ENCODE data around the gene INPP4B.

Gene INPP4B

DNA sequence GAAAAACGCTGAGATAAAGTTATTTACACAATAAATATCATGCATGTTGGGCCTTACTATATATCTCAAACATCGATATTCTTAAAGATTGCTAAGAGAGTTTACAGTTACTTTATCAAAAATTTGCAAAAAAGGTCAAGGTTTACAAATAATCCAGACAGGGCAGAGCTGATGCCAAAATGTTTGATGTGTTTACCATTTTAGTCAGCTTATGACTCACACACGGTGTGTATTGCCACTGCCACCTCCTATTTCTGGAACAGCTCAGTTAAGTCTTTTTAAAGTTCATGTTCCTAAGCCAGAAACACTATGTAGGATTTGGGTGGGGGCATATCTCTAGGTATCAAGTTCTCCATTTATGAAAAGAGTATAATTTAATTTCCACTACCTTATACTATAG is 580.6 kb downstream of the INPP4B start:
- TF ChIP-seq, protein P1, sequence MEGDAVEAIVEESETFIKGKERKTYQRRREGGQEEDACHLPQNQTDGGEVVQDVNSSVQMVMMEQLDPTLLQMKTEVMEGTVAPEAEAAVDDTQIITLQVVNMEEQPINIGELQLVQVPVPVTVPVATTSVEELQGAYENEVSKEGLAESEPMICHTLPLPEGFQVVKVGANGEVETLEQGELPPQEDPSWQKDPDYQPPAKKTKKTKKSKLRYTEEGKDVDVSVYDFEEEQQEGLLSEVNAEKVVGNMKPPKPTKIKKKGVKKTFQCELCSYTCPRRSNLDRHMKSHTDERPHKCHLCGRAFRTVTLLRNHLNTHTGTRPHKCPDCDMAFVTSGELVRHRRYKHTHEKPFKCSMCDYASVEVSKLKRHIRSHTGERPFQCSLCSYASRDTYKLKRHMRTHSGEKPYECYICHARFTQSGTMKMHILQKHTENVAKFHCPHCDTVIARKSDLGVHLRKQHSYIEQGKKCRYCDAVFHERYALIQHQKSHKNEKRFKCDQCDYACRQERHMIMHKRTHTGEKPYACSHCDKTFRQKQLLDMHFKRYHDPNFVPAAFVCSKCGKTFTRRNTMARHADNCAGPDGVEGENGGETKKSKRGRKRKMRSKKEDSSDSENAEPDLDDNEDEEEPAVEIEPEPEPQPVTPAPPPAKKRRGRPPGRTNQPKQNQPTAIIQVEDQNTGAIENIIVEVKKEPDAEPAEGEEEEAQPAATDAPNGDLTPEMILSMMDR (IDR thresholded peaks at IDR 0.05; ENCODE audit: insufficient read depth, low read depth, low read length, missing control alignments) = no peak
- H3K4me3 ChIP-seq (ENCODE audit: low read length) = no peak overlapping the region
- DNase-seq (ENCODE audit: low read depth) = peak; percentile 78

DNA sequence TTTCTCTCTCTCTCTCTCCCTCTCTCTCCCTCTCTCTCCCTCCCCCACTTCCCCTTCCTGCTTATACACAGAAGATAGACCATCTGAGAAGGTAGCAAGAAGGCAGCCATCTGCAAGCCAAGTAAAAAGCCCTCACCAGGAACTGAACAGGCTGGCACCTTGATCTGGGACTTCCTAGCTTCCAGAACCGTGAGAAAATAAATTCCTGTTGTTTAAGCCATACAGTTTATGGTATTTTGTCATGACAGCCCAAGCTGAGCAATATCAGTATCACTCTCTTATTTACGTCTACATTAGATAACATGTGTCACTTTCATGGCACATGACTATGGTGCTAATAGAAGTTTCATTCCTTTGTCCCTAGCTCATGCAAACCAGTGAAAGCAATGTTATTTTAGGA is 581.1 kb downstream of the INPP4B start:
- no peak overlapping the region for H3K4me3 ChIP-seq (ENCODE audit: low read length)
- TF ChIP-seq, protein P1 (IDR thresholded peaks at IDR 0.05; ENCODE audit: insufficient read depth, low read depth, low read length, missing control alignments) = no peak
- DNase-seq (ENCODE audit: low read depth) = no peak

DNA sequence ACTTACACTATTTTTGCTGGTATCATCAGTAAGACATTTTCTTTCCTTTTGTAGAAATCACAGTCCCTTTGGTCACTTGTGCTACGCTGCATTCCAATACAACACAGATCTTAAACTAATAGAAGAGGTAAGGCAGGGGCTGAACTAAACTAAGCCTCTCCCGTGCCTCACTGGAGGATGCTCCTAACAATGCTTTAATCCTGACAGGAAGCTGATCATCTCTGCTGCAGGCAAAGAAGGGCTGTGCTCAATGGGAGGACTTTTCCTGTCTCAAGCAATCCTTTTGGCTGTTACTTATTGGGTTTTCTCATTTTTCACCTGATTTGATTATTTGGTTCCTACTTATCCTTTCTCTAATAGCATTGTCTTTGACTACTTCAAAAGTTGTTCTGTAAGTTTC is 583.1 kb downstream of the INPP4B start:
- DNase-seq (ENCODE audit: low read depth) = no peak
- no peak overlapping the region for H3K4me3 ChIP-seq (ENCODE audit: low read length)
- TF ChIP-seq, protein P1 (IDR thresholded peaks at IDR 0.05; ENCODE audit: insufficient read depth, low read depth, low read length, missing control alignments) = no peak

DNA sequence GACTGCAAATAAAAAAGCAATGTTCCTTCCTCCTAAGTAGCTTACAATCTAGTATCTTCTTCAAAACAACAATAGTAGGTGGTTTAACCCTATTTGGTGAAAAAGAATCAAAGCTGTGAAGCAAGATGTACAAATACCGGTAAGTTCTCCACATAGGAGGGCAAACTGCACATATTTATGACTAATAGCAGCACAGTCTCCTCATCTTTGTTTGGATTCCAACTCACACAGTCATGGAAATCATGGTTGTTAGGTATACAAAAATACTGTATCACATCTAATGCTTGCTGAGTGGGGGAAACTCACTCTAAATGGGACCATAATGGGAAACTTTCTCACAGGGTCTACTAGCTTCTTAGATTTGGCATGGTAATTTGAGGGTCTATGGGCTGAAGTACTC is 597.2 kb downstream of the INPP4B start:
- H3K4me3 ChIP-seq (ENCODE audit: low read length) = no peak overlapping the region
- peak; percentile 74 for DNase-seq (ENCODE audit: low read depth)
- TF ChIP-seq, protein P1 (IDR thresholded peaks at IDR 0.05; ENCODE audit: insufficient read depth, low read depth, low read length, missing control alignments) = no peak

DNA sequence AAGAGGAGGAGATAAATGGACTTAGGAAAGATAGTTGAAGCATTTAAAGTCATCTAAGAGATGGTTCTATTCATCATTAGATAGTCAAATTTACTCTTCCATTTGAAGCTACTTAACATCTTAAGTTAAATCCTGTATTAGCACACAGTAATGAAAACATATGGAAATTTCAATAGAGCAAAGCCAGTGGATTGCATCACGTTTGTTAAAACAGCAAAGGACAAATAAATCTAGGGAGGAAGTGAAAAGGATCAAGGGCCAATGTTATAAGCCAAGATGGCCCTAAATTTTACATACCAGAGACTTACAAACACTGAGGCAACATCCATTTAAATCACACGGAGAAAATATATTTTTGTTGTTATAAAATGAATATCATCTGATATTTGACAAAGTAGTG is 602.8 kb downstream of the INPP4B start:
- TF ChIP-seq, protein P1 (IDR thresholded peaks at IDR 0.05; ENCODE audit: insufficient read depth, low read depth, low read length, missing control alignments) = no peak
- DNase-seq (ENCODE audit: low read depth) = no peak
- H3K4me3 ChIP-seq (ENCODE audit: low read length) = no peak overlapping the region

DNA sequence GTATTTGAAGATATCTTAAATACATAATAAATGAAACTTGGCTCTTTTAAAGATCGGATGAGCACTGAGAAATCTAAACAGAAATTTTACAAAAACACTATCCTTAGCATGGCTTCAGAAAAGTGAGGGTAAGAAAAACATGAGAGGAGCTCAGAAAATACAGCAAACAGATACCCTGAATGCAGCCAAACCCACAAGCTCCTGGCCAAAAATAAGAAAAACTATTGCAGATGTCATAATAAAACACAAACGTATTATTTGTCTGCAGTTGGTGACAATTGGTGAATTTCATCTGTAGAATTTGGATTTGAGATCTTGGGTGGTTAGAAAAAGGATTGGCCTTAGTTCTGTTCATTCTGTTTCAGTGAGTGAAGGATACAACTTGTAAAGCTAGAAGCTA is 603.9 kb downstream of the INPP4B start:
- DNase-seq (ENCODE audit: low read depth) = no peak
- TF ChIP-seq, protein P1 (IDR thresholded peaks at IDR 0.05; ENCODE audit: insufficient read depth, low read depth, low read length, missing control alignments) = no peak
- H3K4me3 ChIP-seq (ENCODE audit: low read length) = no peak overlapping the region

DNA sequence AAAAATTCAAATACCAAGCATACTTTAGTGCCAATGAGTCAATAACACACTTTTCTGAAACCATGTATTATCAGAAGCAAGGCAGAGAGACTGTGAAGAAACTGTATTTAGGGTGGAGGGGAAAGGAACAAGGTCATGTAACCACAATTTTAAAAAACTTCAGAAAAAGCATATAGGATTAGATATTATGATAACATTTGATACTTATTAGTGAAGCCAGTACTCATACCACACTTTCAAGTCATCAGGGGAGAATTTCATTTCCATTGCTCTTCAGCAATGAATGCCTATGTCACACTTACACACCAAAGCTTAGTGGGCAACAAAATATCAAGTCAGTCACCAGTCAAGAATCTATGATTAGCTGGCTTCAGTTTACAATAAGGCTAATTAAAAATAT is 607.5 kb downstream of the INPP4B start:
- H3K4me3 ChIP-seq (ENCODE audit: low read length) = no peak overlapping the region
- DNase-seq (ENCODE audit: low read depth) = peak; percentile 13
- TF ChIP-seq, protein P1 (IDR thresholded peaks at IDR 0.05; ENCODE audit: insufficient read depth, low read depth, low read length, missing control alignments) = no peak
